G401 (cell line): ENCODE measurements around the gene CD9. TPM values are rescaled to one million over a fixed set of nuclear protein-coding genes. Genes with fewer than 3 reads are reported as not detected.

Source experiments
- DNase-seq: peaks from one replicate; pipeline ENCODE4 v3.0.0-alpha.2; 2015; ENCODE audit warnings: low spot score
- in situ Hi-C: cut with HindIII; loops from 2 replicates; pipeline ENCODE4 v1.10.0; 2016; ENCODE audit warnings: low sequenced_read_pairs, mixed read lengths
- total RNA-seq: library from RNA; depleted of rRNA; stranded (reverse); fragments of >200 nt; shearing (Covaris generic); gene quantifications from 2 replicates; pipeline ENCODE4 v1.2.3, GENCODE V29; 2014

The CD9 gene
- total RNA-seq, 1 experiment from 2014 or later: 46.6 TPM

DNA sequence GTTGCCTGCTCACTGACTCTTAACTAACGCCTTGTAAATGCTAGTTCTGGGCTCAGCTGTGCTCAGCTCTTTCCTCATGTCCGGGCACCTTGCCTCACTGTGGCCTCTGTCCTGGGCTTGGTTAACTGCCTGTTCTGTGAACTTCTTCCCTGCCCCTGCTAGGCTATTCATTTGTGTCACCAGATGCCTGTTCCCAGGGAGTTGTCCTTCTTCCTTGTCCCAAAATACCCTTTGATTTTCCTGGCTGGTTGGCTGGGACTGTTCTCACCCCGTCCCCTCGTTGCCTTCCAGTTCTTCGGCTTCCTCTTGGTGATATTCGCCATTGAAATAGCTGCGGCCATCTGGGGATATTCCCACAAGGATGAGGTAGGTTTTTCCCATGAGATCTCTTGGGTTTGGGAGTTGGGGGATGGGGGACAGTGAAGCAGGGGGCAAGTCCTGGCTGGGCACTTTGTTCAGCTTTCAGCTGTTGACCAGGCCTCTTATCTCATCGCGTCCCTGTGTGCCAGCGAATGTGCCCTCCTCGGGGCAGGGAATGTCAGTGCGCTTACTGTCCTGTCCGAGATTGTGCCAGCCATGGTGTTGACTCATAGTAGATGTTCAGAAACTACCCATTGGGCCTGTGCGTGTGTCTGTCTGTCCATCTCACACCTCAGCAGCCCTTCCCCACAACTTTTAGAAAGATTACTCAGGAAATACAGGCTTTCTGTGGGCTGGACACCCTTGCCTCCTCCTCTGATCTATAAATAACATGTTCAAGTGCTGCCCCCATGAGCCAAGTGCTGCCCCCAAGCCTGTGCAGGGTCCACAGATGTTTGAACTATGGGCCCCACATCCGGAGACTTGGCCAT, 33.1 kb downstream of the CD9 start:
- in situ Hi-C loops: no loop called here
- DNase-seq: peak; percentile 19

DNA sequence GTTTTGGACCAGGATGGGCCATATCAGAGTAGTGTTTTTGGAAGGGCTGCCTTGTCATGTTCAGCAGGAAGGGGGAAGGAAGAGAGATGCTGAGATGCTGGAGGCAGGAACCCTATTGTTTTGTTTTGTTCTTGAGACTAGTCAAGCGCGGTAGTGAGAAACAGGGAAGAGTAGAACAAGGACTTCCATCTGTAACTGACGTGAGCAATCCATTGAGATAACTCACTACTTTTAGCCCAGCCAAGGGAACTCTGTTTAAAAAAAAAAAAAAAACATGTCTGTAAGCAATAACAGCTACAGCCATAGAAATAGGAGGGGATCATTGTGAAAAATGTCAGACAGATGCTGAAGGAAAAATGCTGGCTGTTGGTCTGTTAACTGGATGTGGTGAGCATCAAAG, 34.0 kb downstream of the CD9 start:
- in situ Hi-C loops: no loop called here

DNA sequence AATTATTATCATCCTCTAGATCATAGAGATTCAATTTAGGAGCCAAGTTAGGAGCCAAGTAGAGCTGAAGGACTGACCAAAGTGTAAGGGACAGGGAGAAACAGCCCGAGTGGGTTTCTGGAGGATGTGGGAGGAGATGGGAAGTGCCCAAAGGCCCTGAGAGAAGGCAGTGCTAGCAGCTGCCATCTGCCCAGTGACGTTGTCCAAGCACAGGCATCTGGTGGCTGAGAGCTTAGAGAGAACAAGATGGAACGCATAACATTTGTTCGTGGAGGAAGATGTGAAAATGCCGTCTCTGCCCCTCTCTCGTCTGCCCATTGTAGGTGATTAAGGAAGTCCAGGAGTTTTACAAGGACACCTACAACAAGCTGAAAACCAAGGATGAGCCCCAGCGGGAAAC, 34.7 kb downstream of the CD9 start:
- in situ Hi-C loops: no loop called here
- no peak for DNase-seq

More for the DNA sequence above, 34.0 kb downstream of the CD9 start:
- DNase-seq: no peak

- DNase-seq: no peak
- in situ Hi-C loops: no loop called here
These were observed 35.3 kb downstream of the CD9 start for GRCh38 chr12:6235499-6235898.

DNA sequence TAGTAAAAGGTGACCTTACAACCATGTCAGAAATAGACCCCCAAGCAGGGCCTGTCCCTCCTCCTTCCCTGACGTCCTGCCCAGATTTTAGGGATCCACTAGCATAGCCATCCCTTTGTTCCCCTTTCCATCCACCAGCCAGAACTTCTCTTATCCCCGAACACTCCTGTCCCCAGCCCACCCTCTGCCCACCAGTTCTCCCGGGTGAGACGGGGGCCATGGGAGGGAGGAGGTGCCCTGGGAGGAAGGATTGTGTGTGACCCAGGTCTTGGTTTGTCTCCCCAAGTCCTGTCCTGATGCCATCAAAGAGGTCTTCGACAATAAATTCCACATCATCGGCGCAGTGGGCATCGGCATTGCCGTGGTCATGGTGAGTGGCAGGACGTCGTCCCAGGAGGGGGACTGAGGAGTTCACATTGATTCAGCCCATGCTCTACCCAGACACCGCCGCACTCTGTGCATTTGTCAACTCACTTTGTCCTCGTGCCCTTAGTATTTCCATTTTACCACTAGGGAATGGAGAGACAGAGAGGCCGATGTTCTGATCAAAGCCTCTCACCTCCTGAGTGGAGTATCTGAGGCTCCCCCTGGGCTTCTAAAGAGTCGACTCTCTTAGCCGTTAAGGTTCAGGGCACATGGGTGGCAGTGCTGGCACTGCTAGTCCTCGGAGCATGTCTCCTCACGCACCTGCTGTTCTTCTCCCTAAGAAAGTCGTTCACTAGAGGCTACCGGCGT, 35.9 kb downstream of the CD9 start:
- DNase-seq: no peak
- in situ Hi-C loops: no loop called here

- no peak for DNase-seq
- in situ Hi-C loops: no loop called here
These were observed 36.4 kb downstream of the CD9 start for GRCh38 chr12:6236641-6236940.

GRCh38 chr12:6237830-6238229, 37.6 kb downstream of the CD9 start:
- DNase-seq: no peak
- in situ Hi-C loops: no loop called here

GRCh38 chr12:6238875-6239274, 38.7 kb downstream of the CD9 start:
- in situ Hi-C loops: no loop called here

GRCh38 chr12:6241495-6241894, 41.3 kb downstream of the CD9 start:
- no peak for DNase-seq
- in situ Hi-C loops: no loop called here

More at GRCh38 chr12:6238875-6239274, 38.7 kb downstream of the CD9 start:
- no peak for DNase-seq

DNA sequence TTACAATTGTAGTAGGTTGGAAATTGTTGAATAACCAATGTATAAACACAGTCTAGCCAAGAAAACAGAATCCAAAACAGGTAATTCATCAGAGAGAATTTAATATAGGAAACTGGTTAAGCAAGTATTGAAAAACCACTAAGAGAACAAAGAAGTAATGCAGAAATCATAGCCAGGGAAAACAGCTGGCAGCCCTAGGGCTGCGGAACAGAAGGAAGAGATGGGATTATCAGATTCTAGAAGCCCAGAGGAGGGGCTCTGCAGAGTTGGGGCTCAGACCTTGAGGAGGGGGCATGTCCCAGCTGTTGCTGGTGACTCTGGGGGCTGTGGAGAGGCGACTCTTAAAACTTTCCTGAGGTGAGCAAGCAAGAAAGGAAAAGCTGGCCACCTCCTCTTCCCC, 49.4 kb downstream of the CD9 start:
- DNase-seq: no peak
- in situ Hi-C loops: no loop called here

GRCh38 chr12:6250343-6250742, 50.1 kb downstream of the CD9 start:
- no peak for DNase-seq
- in situ Hi-C loops: no loop called here

- DNase-seq: no peak
- in situ Hi-C loops: no loop called here
These were observed 53.1 kb downstream of the CD9 start for GRCh38 chr12:6253278-6253677.

GRCh38 chr12:6254491-6254890, 54.3 kb downstream of the CD9 start:
- in situ Hi-C loops: no loop called here
- no peak for DNase-seq

DNA sequence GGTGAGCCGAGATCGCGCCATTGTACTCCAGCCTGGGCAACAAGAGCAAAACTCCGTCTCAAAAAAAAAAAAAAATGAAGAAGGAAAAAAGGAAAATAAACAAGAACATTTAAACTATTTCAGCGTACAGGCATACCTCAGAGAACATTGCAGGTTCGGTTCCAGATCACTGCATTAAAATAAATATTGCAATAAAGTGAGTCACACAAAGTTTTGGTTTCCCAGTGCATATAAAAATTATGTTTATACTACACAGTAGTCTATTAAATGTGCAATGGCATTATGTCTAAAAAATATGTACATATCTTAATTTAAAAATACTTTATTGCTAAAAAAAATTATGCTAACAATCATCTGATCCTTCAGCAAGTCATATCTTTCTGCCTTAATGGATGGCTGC, 56.8 kb downstream of the CD9 start:
- in situ Hi-C loops: no loop called here
- no peak for DNase-seq

DNA sequence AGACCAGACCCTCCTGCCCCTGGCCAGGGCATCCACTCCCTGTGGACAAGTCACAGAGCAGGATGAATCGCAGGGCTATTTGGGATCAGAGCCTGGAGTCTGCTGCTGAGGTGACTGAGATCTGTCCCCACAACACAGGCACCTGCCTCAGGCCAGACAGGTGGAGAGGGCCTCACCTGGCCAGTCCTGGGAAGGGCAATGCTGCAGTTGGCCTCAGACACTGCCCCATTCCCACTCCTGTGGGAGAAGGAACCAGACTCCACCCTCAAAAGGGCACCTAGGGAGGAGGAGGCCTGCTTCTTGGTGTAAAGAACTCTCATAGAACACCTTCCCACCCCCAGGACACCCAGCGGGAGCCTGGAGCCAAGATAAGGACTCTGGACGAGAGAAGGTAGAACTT, 62.0 kb downstream of the CD9 start:
- DNase-seq: no peak
- in situ Hi-C loops: no loop called here

DNA sequence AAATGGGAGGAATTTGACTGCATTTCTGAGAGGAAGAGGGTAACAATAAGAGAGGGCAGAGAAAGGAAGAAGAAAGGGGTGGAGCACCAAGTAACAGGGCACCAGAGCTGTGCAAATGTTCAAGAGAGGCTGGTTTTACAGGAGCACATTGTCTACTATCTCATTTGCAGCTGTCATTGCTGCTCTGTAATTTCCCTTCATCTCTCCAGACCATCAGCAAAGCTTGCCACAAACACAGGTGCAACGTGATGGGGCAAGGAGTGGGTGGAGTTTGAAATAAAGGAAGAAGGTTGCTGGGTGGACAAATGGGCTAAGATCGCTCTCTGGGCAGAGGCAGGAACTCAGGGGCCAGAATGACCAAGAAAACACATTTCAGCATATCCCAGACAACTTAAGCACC, 62.4 kb downstream of the CD9 start:
- no peak for DNase-seq
- in situ Hi-C loops: no loop called here

GRCh38 chr12:6263931-6264330, 63.7 kb downstream of the CD9 start:
- in situ Hi-C loops: no loop called here
- DNase-seq: no peak

DNA sequence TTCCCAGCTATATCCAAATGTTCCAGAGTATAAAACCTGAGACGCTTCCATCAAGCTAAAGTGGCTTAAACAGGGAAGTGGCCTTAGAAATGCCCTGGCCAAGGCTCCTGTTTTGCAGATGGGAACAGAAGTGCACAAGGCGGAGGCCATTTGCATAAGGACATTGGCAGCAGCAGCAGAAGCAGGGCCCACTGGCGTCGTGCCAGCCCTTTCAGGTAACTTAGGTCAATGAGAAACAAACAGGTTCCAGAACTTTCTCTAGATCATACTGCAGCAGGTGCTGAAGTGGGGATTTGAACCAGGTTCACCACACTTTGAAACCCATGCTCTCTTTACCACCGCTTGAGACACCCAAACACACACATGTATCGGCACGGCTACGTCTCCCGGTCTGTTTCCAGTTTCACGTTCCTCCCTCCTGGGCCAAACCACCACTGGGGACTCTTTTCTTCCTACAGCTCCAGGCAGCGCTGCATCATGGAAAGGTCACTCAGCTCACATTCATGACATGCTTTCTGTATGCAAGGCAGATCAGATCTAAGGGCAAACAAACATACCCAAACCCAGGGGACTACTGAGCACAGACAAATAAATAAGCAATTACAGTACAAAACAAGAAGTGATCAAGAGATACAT, 64.3 kb downstream of the CD9 start:
- DNase-seq: no peak
- in situ Hi-C loops: no loop called here

GRCh38 chr12:6265038-6265405, 64.8 kb downstream of the CD9 start:
- in situ Hi-C loops: no loop called here
- no peak for DNase-seq

GRCh38 chr12:6266541-6266966, 66.4 kb downstream of the CD9 start:
- in situ Hi-C loops: no loop called here

More at GRCh38 chr12:6266541-6266966, 66.4 kb downstream of the CD9 start:
- DNase-seq: no peak
